GM21528 (cell line): Measurements from ENCODE around the gene ABLIM1.
"Not testable (repeated sequence)": the region's sequence is repeated elsewhere in the genome, so short reads cannot be mapped to it uniquely, and the experiment has no call there.

Source experiments
- ATAC-seq: cut with Tn5 transposase; IDR thresholded peaks from one replicate; pipeline ENCODE4 v1.9.1; 2021; ENCODE audit warnings: mild to moderate bottlenecking, moderate library complexity; ENCODE audit not compliant: unreplicated experiment, low FRiP score

Gene ABLIM1

GRCh38 chr10:114658175-114658574, at the start of gene ABLIM1:
Gene ABLIM1 (minus strand): TSS chr10:114658275. CDS start chr10:114658200, 75 bp downstream.
- ATAC-seq: no peak

GRCh38 chr10:114706458-114707055, 48.5 kb upstream of the ABLIM1 start:
- ATAC-seq: no peak

DNA sequence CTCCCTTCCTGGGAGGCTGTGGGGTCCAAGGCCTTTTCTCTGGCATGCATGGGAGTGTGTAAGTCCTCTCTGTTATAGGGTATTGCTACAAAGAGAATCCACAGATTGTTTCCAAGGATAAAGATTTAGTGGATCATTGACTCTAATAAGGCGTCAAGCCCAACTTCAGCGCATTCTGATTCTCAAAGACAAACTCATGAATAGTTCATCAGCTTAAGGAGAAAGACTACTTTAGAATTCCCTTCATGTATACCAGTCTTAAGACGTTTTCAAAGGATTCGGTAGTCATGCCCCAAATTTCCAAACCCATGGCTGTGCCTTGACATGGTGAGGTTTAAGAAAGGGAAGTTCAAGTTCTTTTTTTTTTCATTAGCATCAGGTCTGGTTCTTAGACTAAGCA, 46.6 kb upstream of the ABLIM1 start:
- ATAC-seq: no peak

DNA sequence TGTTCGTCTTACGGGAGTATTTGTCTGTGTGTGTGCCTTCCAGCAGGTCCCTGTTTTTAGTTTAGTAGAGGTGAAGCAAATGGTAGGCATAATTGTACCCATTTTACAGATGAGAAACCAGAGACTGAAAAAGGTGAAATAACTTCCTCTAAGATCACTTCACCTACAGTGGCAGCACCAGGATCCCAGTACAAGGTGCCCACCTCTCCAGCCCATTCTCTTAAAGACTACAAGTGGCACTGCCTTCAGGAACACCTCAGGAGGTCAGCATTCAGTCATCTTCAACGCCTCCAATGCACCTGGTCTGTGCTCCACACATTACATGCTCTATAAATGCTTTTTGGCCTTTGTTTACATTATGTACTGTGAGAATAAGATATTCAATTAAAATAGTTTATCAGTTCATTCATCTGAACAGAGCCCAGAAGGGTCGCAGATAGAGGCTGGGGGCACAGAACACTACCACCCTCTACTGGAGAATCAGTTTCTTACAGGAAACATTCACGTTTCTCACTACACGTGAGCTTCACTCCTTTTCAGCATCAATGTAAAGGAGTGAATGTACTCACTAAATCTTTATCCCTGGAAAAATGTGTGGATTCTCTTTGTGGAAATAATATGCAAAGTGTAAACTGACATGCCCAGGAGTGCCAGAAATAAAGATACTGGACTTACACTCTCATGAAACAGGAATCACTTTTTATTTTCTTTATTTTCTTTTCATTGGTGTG, 45.5 kb upstream of the ABLIM1 start:
- ATAC-seq: no peak

DNA sequence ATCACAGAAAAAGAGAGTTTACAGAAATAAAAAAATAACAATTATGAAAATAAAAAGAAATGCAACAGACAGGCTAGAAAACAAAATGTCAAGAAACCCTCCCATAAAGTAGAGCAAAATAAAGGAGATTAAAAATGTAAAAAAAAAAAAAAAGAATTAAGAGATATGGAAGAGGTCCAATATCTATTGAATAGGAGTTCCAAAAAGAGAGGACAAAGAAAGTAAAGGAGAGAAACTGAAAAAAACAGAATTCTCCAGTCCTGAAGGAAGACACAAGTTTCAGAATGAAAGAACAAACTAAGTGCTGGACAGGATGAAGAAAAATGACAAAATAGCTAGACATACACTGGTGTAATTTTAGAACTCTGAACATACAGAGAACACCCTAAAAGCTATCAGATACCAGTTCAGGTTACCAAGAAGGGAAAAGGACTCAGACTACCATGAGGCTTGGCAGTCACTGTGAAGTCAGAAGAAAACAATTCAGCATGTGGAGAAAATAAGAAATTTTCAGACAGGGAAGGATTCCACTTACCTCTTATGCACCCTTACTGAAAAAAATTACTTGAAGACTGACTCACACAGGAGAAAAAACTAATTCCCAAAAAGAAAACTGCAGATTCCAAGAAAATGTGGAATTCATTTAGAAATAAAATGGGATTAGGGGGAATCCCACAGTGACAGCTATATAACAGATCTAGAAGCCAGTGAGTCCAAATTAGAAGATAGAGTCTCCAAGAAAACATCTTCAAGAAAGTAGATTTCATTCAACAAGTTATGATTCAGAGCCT, 40.4 kb upstream of the ABLIM1 start:
- no peak for ATAC-seq

GRCh38 chr10:114697061-114697598, 39.1 kb upstream of the ABLIM1 start:
- no peak for ATAC-seq

GRCh38 chr10:114696301-114696700, 38.2 kb upstream of the ABLIM1 start:
- ATAC-seq: not testable (repeated sequence)

DNA sequence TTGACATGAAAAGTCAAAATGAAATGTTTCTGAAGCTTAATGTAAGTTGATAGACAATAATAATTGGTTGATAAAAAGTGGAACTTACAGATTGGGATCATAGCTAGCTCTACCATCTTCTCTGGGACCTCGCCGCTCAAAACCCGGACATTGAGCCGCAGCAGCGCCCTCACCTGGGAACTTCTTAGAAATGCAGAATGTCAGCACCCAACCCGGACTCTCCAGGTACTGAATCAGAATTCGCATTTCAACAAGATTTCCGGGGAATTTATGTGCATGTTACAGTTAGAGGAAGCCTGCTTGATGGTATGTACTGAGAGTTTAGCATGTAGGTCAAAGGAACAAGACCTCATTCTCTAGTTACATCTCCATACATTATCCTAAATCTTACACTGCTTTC, 36.7 kb upstream of the ABLIM1 start:
- no peak for ATAC-seq

- no peak for ATAC-seq
Observed at GRCh38 chr10:114694062-114694461, 36.0 kb upstream of the ABLIM1 start.

DNA sequence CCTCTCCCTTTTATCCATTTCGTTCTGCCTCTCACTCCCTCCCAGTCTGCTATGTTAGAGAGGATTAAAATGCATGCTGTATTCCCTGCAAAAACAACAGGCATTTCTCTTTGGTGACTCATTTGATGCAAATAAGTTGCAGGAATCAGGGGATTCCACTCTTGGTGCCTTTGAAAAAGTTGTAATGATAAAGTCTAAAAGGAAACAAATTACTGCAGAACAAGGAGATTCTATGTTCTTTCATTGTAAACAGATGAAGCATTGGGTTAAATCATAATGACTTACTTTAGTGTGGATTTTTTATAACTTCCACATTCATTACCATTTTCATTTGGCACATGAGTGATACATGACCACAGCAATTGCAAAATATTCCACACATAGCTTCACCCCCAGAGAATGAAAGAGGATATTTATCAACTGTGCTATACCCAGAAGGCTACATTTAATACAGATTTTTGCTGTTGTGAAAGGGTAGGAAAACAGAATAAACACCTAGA, 33.4 kb upstream of the ABLIM1 start:
- ATAC-seq: no peak

GRCh38 chr10:114688786-114689185, 30.7 kb upstream of the ABLIM1 start:
- no peak for ATAC-seq

- ATAC-seq: no peak
Observed at GRCh38 chr10:114687459-114687858, 29.4 kb upstream of the ABLIM1 start.

- no peak for ATAC-seq
Observed at GRCh38 chr10:114686013-114686412, 27.9 kb upstream of the ABLIM1 start.

GRCh38 chr10:114685456-114685855, 27.4 kb upstream of the ABLIM1 start:
- ATAC-seq: no peak

GRCh38 chr10:114684822-114685209, 26.7 kb upstream of the ABLIM1 start:
- ATAC-seq: no peak

DNA sequence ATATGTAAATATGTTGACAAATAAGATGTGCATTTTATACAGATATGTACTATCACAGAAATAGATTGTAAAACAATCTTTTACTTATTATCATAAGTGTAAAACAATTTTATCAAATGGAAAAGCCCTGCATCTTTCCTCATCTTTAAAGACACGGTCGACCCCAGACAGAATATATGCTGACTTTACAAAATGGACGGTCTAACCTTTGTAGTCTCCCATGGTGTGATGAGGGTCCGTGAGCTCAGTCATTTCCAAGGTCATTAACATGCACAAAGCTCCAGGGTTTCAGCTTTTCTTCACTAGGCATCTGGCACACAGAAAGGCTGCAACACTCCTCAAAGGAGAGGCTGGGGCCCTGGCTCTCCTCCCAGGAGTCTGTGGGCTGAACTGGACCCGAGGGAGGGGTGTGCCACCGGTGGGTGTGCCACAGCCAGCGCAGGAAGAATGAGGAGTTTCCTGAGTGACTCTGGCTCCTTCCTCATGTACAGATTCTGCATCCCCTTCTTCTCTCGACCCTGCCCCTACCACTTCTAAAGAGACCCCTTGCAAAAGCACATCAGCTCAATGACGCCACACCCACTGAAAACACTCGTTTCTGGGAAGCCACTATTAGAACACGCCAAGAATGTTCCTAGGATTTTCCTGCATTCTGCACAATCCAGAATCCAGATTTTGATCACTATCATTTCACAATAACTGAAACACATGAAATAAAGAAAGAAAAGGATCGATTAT, 26.2 kb upstream of the ABLIM1 start:
- no peak for ATAC-seq

DNA sequence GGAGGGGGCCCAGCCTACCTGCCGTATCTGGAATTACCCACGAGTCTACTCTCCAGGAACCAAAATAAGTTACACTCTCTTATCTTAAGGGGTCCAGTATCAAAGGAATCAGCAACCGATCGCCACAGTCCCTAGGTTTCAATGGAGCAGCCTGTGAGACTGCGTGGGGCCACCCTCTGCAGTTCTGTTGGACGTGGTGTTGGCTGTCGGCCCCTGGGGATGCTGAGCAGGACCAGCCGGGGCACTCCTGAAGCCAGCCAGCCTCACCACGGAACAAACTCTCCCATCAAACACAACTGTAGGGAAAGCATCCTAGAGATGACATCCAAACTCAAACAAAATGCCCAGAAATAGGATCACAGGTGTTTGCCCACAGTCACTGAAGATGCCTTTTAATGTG, 25.5 kb upstream of the ABLIM1 start:
- ATAC-seq: no peak

DNA sequence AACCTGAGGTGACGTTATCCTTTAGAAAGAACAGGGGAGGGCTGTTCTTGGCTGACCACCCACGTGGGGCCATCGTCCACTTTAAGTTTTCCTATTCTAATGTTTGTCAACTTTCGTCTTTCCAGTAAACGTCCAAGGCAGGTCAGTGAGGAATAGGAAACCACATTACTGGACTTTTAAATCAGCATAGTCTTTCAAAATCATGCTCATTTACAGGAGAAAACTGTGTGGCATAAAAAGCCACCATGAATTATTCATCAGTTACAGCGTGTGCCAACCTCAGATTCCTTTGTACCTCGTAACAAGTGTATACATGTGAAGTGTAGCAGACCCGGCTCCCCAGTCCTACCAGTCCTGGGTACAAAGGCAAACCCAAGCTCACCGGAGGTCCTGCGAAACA, 25.1 kb upstream of the ABLIM1 start:
- ATAC-seq: no peak

GRCh38 chr10:114682532-114682931, 24.5 kb upstream of the ABLIM1 start:
- no peak for ATAC-seq

- ATAC-seq: no peak
Observed at GRCh38 chr10:114682121-114682520, 24.0 kb upstream of the ABLIM1 start.
